Hindlimb muscle (tissue), 1 donor: ENCODE data around the gene ESYT3. TPM values are rescaled to one million over a fixed set of nuclear protein-coding genes. Genes with fewer than 3 reads are reported as not detected.
"Not testable (repeated sequence)": the region's sequence is repeated elsewhere in the genome, so short reads cannot be mapped to it uniquely, and the experiment has no call there.

Experiments
- DNase-seq: peaks from one replicate; pipeline ENCODE4 v3.0.0-alpha.2; 2013
- polyA plus RNA-seq: library from polyadenylated mRNA; unstranded; fragments of 120-200 nt; gene quantifications from one replicate; pipeline ENCODE4 v1.2.1, GENCODE V29; 2013; ENCODE audit not compliant: insufficient read length

ESYT3 gene
- polyA plus RNA-seq, 1 donor, result 15.9 TPM

DNA sequence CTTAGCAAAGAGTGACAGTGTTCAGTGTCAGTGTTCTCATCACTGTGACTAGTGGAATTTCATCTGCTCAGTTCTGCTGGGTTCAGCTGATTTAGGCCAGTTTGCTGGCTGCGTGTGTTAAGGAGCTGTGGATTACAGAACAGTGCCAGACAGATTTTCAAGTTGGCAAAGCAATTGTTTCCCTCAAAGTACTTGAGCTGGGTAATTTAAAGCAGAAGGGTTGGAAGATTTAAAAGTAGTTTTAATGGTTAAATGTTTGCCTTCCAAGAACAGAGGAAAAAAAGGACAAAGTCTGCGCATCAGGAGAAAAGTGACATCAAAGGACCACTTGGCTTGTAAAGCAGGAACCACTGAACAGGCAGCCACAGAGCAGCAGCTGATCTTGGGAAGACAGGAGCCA, 8.7 kb downstream of the ESYT3 start:
- DNase-seq, result no peak

GRCh38 chr3:138443521-138444503, 9.4 kb downstream of the ESYT3 start:
- no peak for DNase-seq

GRCh38 chr3:138445236-138445635, 10.8 kb downstream of the ESYT3 start:
- no peak for DNase-seq

DNA sequence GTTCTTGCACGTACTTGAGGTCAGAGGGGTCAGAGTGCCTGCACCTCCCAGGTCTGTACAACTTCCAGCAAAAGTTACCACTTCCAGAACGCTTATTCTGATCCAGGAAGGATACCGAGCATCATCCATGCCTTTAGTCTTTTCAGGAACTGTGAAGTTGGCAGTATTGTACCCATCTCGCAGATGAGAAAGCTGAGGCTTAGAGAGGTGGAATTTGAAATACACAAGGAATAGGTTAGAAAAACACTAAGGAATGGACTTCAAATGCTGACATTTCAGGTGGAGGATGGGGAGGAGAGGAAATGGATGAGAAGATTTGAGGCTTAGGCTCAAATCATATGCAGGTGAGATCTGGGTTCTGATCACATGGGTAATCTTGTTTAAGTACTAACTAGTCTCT, 11.2 kb downstream of the ESYT3 start:
- no peak for DNase-seq

GRCh38 chr3:138448631-138449030, 14.2 kb downstream of the ESYT3 start:
- DNase-seq, result no peak

DNA sequence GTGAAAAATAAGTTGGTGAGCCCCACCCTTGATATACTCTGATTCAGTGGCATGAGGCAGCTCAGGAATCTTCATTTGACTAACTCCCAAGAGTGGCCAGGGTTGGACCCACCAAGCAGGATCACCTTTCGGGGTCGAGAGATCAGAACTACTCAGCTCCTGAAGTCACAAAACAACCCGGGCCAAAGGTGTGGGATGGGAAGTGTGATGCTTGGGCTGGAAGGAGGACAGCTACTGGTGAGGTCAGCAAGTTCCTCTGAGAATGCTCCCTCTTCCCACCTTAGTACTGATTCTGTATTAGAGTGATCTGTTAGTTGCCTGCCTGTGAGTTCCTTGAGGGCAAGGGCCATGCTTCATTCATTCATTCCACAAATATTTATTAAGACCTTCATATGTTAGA, 15.1 kb downstream of the ESYT3 start:
- no peak for DNase-seq

DNA sequence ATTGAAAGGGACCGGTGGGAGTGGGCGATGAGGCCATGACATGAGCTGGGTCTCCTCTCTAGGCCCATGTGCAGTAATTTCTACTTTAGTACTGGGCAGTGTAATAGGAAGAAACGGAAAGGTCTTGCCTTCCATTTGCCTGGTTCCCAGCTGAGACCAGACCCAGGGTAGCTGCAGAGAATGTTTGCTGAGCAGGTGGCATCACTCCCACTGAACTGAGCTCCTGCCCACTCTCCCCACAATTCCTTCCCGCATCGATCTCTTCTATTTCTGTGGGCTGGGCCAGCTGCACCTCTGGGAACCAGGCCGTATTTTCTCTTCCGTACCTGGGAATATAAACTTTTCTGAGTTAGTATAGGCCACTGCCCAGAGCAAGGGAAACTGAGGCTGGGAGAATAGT, 15.8 kb downstream of the ESYT3 start:
- no peak for DNase-seq

- DNase-seq, result no peak
Measured at GRCh38 chr3:138450704-138451424, 16.4 kb downstream of the ESYT3 start.

DNA sequence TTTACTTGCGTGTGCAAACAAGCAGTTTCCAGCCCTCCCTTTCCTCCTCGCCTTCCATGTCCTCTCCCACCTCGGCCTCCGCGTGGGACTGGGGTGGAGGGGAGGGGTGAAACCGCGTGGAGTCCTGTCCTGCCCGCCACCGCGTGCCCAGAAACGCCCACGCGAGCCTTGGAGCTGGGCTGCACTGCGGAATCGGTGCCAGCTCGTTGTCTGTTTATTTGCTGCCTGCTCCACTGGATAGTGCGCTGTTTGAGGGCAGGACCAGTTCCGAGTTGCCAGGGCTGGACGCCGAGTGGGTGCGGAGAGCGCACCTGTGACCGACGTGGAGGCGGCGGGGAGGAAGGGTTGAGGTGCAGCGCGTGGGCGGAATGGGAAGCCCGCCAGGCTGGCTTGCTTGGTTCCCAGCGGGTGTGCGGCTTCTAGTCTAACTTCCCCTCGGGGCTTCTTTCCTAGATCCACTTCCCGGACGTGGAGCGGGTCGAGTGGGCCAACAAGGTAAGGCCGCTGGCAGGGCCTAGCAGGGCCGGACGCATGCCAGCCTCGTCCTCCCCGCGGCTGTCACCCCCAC, 17.3 kb downstream of the ESYT3 start:
- no peak for DNase-seq

- no peak for DNase-seq
Measured at GRCh38 chr3:138452436-138452835, 18.0 kb downstream of the ESYT3 start.

DNA sequence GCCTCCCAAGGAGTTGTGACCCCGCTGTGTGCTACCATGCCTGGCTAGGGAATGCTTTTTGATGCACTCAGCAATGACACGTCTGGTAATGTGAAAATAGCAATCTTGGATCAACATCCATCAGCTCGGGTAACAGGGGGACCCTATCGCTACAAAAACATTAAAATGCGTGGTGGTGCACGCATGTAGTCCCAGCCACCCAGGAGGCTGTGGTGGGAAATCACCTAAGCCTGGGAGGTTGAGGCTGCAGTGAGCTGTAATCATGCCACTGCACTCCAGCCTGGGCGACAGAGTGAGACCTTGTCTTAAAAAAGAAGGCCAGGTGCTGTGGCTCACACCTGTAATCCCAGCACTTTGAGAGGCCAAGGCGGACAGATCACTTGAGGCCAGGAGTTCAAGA, 19.5 kb downstream of the ESYT3 start:
- not testable (repeated sequence) for DNase-seq

DNA sequence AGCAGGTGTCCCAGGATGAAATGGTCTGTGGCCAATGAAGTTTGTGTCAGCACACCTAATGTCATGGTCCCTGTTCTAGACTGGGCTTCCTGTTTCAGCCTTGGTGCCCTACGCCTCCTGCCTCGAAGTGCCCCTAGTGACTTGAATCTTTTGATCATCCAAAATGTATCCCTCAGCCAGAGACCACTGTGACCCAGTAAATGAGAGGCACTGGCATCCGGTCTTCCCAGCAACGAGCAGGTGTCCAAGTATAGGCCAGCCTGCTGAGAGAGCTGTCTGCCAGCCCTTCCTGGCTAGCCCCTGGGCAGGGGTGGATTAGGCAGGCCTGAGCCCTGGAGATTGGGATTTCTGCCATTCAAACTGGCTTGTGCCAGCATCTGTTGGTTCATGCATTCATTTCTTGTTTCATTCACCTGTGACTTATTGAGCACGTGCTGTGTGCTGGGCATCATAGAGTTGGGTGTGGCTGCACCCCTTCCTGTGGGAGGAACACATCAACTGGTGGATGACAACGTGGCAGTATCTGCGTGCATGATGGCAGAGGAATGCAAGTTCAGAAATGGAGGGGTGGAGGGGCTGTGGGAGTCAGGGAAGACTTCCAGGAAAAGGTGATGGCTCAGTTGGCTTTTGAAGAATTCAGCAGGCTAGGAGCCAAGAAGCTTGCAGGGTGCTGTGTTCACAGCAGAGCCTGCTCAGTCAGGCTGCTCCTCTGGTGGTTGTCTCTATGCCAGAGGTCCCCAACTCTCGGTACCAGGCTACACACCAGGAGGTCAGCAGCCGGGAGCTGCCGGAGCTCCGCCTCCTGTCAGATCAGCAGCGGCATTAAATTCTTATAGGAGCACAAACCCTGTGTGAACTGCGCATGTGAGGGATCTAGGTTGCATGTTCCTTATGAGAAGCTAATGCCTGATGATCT, 21.6 kb downstream of the ESYT3 start:
- DNase-seq, result no peak

GRCh38 chr3:138456961-138457862, 22.8 kb downstream of the ESYT3 start:
- no peak for DNase-seq

GRCh38 chr3:138457863-138458735, 23.7 kb downstream of the ESYT3 start:
- DNase-seq, result no peak

- DNase-seq, result no peak
Measured at GRCh38 chr3:138458774-138459499, 24.5 kb downstream of the ESYT3 start.

GRCh38 chr3:138459619-138460535, 25.5 kb downstream of the ESYT3 start:
- DNase-seq, result no peak

DNA sequence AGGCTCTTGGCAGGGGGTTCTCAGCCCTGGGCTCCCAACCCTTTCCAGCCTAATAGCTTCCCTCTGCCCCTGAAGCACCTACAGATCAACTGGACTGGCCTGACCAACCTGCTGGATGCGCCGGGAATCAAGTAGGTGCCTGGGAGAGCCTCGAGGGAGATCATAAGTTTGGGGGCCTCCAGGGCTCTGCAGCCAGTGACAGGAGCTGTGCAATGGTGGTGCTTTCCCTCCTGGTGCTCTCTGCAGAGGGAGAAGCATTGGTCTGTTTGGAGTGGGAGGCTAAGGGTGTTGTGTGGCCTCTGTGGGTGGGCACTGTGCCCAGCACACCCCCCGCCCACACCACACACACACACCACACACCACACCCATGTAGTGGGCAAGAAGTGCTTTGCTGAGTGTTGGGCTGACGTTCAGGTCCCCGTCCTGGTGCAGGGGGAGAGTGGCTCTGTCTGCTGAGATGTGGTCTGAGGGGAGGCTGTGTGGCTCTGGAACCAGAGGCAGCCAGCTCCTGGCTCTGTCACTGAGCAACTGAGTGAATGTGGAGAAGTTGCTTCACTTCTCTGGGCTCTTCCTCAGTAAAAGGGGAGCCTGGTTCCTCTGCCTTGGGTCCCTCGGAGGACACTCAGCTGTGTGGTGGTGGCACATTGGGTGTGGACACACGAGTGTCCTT, 26.3 kb downstream of the ESYT3 start:
- no peak for DNase-seq

DNA sequence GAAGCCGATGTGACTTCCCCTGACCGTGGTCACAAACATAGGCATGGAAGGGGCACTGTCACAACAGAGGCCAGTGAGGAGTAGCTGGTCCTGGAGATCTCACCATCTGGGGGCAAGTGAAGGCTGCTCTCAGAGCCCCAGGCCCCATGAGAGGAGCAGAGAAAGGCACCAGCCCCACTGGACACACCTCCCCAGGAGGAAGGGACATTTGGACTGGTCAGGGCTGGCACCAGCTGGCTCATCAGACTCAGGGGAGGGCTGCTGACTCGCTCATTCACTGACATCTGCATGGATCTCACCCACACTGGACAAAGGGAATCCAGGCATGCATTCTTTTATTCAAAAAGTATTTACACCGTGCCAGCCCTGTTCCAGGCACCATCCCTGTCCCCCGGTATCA, 26.8 kb downstream of the ESYT3 start:
- DNase-seq, result no peak
